Measurements from ENCODE around the gene SYCP3.
"Not testable (repeated sequence)": the region's sequence is repeated elsewhere in the genome, so short reads cannot be mapped to it uniquely, and the experiment has no call there.

SYCP3 gene

GRCh38 chr12:101713059-101713682 is 26.1 kb downstream of the SYCP3 start:
- no peak for DNase-seq (ENCODE audit: low spot score)

- no peak for DNase-seq (ENCODE audit: low spot score)
Measured at GRCh38 chr12:101710288-101710687, 29.0 kb downstream of the SYCP3 start.

- DNase-seq (ENCODE audit: low spot score), result no peak
Measured at GRCh38 chr12:101707131-101707782, 32.0 kb downstream of the SYCP3 start.

- no peak for DNase-seq (ENCODE audit: low spot score)
Measured at GRCh38 chr12:101706403-101706802, 32.9 kb downstream of the SYCP3 start.

- no peak for DNase-seq (ENCODE audit: low spot score)
Measured at GRCh38 chr12:101703487-101703886, 35.8 kb downstream of the SYCP3 start.

- no peak for DNase-seq (ENCODE audit: low spot score)
Measured at GRCh38 chr12:101700299-101700820, 38.9 kb downstream of the SYCP3 start.

GRCh38 chr12:101698800-101699347 is 40.4 kb downstream of the SYCP3 start:
- peak; percentile 36 for DNase-seq (ENCODE audit: low spot score)

- DNase-seq (ENCODE audit: low spot score), result peak; percentile 57
Measured at GRCh38 chr12:101697930-101698799, 41.1 kb downstream of the SYCP3 start.

- DNase-seq (ENCODE audit: low spot score), result peak; percentile 65
Measured at GRCh38 chr12:101697197-101697929, 41.9 kb downstream of the SYCP3 start, which contains the start of gene CHPT1. CHPT1 (plus strand) TSS chr12:101697640; CDS start chr12:101697862, 222 bp downstream.

GRCh38 chr12:101696251-101697196 is 42.7 kb downstream of the SYCP3 start:
- DNase-seq (ENCODE audit: low spot score), result peak; percentile 9

- peak; percentile 11 for DNase-seq (ENCODE audit: low spot score)
Measured at GRCh38 chr12:101695706-101696105, 43.6 kb downstream of the SYCP3 start.

- DNase-seq (ENCODE audit: low spot score), result no peak
Measured at GRCh38 chr12:101694986-101695385, 44.3 kb downstream of the SYCP3 start.

GRCh38 chr12:101694297-101694848 is 44.9 kb downstream of the SYCP3 start:
- DNase-seq (ENCODE audit: low spot score), result no peak

GRCh38 chr12:101691503-101692096 is 47.7 kb downstream of the SYCP3 start:
- no peak for DNase-seq (ENCODE audit: low spot score)

- DNase-seq (ENCODE audit: low spot score), result no peak
Measured at GRCh38 chr12:101690544-101691098, 48.6 kb downstream of the SYCP3 start.

GRCh38 chr12:101686176-101686575 is 53.1 kb downstream of the SYCP3 start:
- no peak for DNase-seq (ENCODE audit: low spot score)

GRCh38 chr12:101685092-101685491 is 54.2 kb downstream of the SYCP3 start:
- DNase-seq (ENCODE audit: low spot score), result no peak

GRCh38 chr12:101681627-101682026 is 57.6 kb downstream of the SYCP3 start:
- DNase-seq (ENCODE audit: low spot score), result not testable (repeated sequence)

GRCh38 chr12:101680647-101681046 is 58.6 kb downstream of the SYCP3 start:
- no peak for DNase-seq (ENCODE audit: low spot score)

Measured in RKO (cell line).